ENCODE results near the gene AGAP3.

DNA sequence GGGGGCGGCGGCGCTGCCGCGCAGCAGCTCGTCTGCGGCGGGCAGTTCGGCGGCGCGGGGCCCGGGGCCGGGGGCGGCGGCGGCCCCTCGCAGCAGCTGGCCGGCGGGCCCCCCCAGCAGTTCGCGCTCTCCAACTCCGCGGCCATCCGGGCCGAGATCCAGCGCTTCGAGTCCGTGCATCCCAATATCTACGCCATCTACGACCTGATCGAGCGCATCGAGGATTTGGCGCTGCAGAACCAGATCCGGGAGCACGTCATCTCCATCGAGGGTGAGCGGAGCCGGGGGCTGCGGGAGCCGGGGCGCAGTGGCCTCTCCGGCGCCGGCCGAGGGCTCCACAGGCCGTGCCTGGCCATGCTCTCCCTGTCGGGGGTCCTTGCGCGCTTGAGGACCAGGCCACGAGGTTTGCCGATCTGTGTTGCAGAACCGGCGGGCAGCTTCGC is 548 bp downstream of the AGAP3 start:
- TF ChIP-seq, protein P1, sequence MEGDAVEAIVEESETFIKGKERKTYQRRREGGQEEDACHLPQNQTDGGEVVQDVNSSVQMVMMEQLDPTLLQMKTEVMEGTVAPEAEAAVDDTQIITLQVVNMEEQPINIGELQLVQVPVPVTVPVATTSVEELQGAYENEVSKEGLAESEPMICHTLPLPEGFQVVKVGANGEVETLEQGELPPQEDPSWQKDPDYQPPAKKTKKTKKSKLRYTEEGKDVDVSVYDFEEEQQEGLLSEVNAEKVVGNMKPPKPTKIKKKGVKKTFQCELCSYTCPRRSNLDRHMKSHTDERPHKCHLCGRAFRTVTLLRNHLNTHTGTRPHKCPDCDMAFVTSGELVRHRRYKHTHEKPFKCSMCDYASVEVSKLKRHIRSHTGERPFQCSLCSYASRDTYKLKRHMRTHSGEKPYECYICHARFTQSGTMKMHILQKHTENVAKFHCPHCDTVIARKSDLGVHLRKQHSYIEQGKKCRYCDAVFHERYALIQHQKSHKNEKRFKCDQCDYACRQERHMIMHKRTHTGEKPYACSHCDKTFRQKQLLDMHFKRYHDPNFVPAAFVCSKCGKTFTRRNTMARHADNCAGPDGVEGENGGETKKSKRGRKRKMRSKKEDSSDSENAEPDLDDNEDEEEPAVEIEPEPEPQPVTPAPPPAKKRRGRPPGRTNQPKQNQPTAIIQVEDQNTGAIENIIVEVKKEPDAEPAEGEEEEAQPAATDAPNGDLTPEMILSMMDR (IDR thresholded peaks at IDR 0.05): no peak
- no peak for TF ChIP-seq POLR2A (IDR thresholded peaks at IDR 0.05)
- no peak for TF ChIP-seq EP300 (IDR thresholded peaks at IDR 0.05)

All from ovary (tissue), 3 donors.